HG03066 (cell line): ENCODE results near the gene PYDC1.
"Not testable (repeated sequence)": the region's sequence is repeated elsewhere in the genome, so short reads cannot be mapped to it uniquely, and the experiment has no call there.

Experiments
- ATAC-seq: cut with Tn5 transposase; IDR thresholded peaks from one replicate; pipeline ENCODE4 v1.9.1; 2021; ENCODE audit warnings: low read depth; ENCODE audit not compliant: unreplicated experiment

The PYDC1 gene

DNA sequence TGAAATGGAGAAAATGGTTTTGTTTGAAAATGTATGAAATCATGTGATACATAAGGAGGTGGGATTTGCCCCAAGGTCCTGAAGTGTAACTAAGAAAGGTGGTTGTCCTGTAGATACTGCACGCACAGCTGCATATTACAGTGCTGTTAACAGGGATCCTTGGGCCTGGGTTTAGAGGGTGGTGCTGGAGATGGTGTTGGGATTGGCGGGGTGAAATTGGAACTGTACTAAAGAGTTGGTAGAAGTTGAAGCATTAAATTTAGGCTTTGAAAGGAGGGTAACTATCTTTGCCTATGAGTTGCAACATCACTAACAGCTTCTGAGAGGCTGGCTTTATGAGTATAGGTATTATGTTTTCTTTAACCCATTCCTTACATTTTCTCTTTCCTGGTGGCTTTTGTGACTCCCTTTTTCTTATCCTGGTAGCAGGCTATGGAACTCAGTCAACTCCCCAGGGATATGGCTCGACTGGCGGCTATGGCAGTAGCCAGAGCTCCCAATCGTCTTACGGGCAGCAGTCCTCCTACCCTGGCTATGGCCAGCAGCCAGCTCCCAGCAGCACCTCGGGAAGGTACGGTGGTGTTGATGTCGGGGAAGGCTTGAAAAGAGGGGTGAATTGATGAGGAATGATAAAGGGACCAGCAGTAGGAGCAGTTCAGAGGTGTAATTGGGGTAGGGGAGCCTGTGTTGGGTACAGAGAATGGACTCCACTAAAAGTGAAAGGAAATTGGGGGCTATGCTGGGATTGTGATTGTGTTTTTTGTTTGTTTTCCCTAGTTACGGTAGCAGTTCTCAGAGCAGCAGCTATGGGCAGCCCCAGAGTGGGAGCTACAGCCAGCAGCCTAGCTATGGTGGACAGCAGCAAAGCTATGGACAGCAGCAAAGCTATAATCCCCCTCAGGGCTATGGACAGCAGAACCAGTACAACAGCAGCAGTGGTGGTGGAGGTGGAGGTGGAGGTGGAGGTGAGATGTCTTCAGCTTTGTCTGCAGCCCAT, 33.2 kb downstream of the PYDC1 start:
- ATAC-seq = no peak

GRCh38 chr16:31182391-31182790, 34.5 kb downstream of the PYDC1 start:
- ATAC-seq = no peak

GRCh38 chr16:31181102-31181830, 35.7 kb downstream of the PYDC1 start:
- ATAC-seq = no peak

GRCh38 chr16:31179747-31180459, 37.0 kb downstream of the PYDC1 start, which contains the start of gene FUS:
Gene FUS (plus strand): TSS chr16:31180139. CDS start chr16:31180215, 76 bp downstream.
- ATAC-seq = peak; percentile 46

DNA sequence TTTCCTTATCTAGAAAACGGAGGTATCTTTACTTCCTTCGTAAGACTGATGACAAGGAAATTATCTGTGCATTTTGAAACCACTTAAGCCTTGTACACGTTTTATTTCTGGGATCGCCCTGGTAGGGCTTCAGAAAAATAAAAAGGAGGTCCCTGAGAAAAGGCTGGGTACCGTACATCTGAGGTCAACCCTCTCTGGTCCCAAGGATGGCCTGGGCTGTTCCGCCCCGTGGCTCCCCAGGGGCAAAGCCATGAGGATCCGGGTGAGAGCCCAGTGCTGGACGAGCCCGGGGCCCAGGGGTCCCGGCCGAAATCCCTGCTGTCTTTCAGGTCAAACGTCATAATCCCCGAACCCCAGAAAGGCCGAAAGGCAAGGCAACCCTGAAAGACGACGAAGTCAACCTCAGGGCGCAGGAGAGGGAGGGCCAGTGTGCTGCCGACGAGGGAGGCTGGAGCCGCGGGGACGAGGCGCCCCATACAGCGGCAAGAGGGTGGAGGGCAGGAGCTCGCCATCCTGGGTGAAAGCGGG, 37.7 kb downstream of the PYDC1 start:
- peak; percentile 1 for ATAC-seq

- ATAC-seq = no peak
Observed at GRCh38 chr16:31177136-31177535, 39.8 kb downstream of the PYDC1 start.

DNA sequence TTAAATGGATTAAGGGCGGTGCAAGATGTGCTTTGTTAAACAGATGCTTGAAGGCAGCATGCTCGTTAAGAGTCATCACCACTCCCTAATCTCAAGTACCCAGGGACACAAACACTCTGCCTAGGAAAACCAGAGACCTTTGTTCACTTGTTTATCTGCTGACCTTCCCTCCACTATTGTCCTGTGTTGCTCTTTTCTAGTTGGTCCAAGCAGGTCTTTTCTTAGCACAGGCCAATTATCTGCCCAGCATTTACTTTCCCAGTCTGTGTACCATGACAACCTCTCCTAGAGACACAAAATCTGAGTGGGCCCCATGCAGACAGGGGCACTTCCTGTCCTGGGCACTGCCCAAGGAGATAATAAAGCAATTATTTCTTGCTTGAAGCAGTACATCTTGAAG, 46.9 kb downstream of the PYDC1 start:
- not testable (repeated sequence) for ATAC-seq

DNA sequence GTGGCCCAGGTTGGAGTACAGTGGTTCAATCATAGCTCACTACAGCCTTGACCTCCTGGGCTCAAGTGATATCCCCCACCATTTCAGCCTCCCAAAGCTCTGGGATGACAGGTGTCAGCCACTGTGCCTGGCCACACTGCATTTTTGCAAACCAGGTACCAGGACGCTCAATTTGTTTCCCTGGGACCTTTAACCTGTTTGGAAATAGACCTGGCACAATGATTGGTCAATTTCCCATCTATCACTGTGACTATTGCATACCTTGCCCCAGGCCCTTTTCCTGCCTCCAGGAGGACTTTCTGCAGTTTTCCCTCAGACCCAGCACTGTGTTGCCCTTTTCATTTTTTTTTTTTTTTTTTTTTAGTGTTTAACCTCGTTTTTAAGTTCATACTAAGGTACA, 48.1 kb downstream of the PYDC1 start:
- ATAC-seq = no peak

DNA sequence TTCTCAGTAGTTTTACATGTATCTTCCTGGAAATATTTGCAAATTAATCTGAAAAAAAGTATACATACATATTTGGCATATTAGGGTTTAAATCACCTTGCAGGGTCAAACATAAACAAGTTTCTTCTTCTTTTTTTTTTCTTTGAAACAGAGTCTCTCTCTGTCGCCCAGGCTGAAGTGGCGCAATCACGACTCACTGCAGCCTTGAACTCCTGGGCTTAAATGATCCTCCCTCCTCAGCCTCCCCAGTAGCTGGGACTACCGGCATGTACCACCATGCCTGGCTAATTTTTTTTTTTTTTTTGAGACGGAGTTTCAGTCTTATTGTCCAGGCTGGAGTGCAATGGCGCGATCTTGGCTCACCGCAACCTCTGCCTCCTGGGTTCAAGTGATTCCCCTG, 49.6 kb downstream of the PYDC1 start:
- ATAC-seq = no peak
